Panc1 (cell line): ENCODE measurements around the gene SLC13A5.

Experiments
- CTCF ChIP-seq: fragments of 450-650 bp; IDR thresholded peaks from 2 replicates; pipeline ENCODE4 v1.5.1; 2017; ENCODE audit warnings: mild to moderate bottlenecking
- POLR2AphosphoS5 ChIP-seq: IDR thresholded peaks from 2 replicates; pipeline ENCODE4 v1.6.1; 2012; ENCODE audit warnings: mild to moderate bottlenecking, low read depth, low read length, moderate library complexity
- SIN3A ChIP-seq: IDR thresholded peaks from 2 replicates; pipeline ENCODE4 v1.6.1; 2012; ENCODE audit warnings: low read depth, mild to moderate bottlenecking, low read length, moderate library complexity, borderline replicate concordance; ENCODE audit not compliant: insufficient read depth
- TCF7L2 ChIP-seq: IDR thresholded peaks from 2 replicates; pipeline ENCODE4 v1.6.1; 2011; ENCODE audit warnings: mild to moderate bottlenecking, low read depth, low read length, inconsistent platforms

- TF ChIP-seq CTCF (no peak), TCF7L2 (no peak), POLR2AphosphoS5 (no peak), SIN3A (no peak)
Measured at GRCh38 chr17:6753006-6753445, 39.9 kb upstream of the SLC13A5 start.
